A673 (cell line): ENCODE results near the gene OLAH.

Experiments used
- CTCF ChIP-seq: fragments of 300-800, 200-600 bp; sonication (generic); conservative IDR thresholded peaks from 2 replicates; pipeline ENCODE4 v1.5.1; 2017; ENCODE audit warnings: low read depth, mild to moderate bottlenecking, antibody characterized with exemption, low read length, moderate library complexity, mixed read lengths
- EZH2 ChIP-seq: fragments of 200-600 bp; sonication (generic); IDR thresholded peaks from 2 replicates; pipeline ENCODE4 v1.6.1; 2017; ENCODE audit warnings: borderline replicate concordance, low read depth, mild to moderate bottlenecking, mixed read lengths, antibody characterized with exemption, low read length; ENCODE audit not compliant: poor library complexity, severe bottlenecking

GRCh38 chr10:15088428-15089261 is 44.9 kb downstream of the OLAH start, which contains the start of gene ACBD7:
- TF ChIP-seq EZH2 (no peak), CTCF (0 out of 2 replicates have a peak, but pooled peaks have one; percentile 16)
